GM10266 (cell line): Measurements from ENCODE around the gene PTPRG.
"Not testable (repeated sequence)": the region's sequence is repeated elsewhere in the genome, so short reads cannot be mapped to it uniquely, and the experiment has no call there.

Experiments used
- DNase-seq: peaks from one replicate; pipeline ENCODE4 v3.0.0; 2012; ENCODE audit errors: extremely low spot score
- TF ChIP-seq, protein P1 (sequence below): IDR thresholded peaks from 2 replicates; pipeline ENCODE4 v1.5.1; 2012; ENCODE audit warnings: mild to moderate bottlenecking, low read depth; ENCODE audit not compliant: control insufficient read depth, insufficient read depth; ENCODE audit errors: missing control alignments

The PTPRG gene

DNA sequence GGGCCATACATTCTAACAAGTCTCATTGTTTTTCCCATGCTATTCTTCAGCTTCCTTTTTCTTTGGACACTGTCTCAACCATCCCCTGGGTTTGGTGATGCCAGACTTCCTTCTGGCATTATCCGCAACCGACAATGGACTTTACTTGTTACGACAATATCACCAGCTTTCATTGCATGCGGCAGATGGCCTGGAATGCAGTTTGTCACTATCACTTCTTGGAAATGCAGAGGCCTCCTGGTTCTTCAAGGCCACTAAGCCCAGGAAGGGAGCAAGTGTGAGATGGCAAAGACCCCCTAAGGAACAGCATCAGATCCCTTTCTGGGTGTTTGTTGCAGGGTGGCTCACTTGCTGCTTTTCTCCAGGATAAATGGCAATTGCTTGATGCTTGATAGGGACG, 128.6 kb downstream of the PTPRG start:
- no peak for DNase-seq
- TF ChIP-seq, protein P1, sequence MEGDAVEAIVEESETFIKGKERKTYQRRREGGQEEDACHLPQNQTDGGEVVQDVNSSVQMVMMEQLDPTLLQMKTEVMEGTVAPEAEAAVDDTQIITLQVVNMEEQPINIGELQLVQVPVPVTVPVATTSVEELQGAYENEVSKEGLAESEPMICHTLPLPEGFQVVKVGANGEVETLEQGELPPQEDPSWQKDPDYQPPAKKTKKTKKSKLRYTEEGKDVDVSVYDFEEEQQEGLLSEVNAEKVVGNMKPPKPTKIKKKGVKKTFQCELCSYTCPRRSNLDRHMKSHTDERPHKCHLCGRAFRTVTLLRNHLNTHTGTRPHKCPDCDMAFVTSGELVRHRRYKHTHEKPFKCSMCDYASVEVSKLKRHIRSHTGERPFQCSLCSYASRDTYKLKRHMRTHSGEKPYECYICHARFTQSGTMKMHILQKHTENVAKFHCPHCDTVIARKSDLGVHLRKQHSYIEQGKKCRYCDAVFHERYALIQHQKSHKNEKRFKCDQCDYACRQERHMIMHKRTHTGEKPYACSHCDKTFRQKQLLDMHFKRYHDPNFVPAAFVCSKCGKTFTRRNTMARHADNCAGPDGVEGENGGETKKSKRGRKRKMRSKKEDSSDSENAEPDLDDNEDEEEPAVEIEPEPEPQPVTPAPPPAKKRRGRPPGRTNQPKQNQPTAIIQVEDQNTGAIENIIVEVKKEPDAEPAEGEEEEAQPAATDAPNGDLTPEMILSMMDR: no peak

DNA sequence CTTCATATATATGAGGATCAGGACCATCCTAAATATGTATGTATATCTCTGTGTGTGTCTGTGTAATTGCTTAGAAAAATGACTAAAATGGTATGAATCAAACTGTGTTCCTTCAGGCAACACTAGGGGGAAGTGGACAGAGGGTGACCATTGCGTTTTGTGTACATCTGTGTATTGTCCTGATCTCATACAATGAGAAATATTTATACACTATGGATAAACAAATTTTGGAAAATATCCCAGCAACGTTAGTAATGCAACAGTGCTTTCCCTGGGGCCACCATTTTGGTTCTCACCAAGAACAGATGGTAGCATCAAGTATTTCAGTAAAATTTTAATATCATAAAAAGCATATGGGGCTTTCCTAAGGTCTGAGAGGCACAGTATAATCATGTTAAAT, 130.1 kb downstream of the PTPRG start:
- no peak for DNase-seq
- TF ChIP-seq, protein P1: no peak

DNA sequence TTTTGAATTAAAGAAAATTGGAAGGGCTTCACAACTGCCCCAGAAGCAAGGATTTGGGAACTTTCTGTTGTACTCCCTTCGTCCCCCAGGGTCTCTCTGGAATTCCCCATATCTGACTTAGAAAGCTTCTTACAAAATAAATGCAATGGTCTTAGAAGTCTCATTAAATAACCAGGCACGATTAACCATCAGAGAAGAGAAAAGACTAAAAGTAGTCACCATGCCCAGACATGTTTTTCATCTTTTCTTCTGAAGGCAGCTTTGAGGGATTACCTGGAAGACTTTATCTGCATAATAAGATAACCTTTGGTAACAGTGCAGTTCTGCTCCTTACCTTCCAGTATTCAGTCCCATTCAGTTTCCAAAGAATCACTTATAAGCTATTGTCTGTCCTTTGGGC, 135.9 kb downstream of the PTPRG start:
- TF ChIP-seq, protein P1: no peak
- DNase-seq: no peak

DNA sequence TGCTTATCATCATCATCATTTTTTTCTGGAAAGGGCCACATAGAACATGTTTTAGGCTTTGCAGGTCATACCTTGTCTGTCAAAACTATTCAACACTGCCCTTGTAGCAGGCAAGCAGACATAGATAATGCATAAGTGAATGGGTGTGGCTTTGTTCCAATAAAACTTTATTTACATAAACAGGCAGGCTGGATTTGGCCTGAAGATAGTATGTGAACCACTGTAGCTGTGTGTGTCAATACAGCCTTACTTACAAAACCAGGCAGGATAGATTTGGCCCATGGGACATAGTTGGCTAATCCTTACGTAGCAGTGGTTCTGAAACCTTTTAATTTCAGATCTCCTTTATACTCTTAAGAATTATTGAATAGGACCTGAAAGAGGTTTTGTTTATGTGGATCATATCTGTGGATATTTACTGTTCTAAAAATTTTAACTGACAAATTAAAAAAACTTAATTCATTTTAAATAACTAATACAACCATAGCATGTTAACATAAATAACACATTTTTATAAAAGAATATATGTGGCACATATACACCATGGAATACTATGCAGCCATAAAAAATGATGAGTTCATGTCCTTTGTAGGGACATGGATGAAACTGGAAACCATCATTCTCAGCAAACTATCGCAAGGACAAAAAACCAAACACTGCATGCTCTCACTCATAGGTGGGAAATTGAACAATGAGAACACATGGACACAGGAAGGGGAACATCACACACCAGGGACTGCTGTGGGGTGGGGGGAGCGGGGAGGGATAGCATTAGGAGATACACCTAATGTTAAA, 137.1 kb downstream of the PTPRG start:
- not testable (repeated sequence) for DNase-seq

DNA sequence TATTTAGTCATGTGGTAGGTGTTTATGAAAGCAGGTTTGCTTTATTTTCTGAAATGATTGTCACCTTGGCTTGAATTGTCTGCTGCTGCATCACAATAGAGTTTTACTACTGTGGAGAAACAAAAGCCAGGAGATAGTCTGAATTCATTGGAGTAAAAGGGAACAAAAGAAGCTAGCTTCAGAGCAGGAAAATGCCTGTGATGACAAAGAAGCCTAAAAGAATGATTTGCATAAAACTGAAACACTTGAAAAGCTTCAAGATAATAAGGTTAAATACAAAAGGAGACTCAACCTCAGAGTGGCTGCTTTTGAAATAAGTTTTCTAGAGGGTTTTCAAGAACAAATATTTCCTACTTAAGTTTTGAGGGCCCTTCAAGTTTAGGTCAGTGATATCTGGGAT, 138.3 kb downstream of the PTPRG start:
- DNase-seq: no peak
- TF ChIP-seq, protein P1: no peak

DNA sequence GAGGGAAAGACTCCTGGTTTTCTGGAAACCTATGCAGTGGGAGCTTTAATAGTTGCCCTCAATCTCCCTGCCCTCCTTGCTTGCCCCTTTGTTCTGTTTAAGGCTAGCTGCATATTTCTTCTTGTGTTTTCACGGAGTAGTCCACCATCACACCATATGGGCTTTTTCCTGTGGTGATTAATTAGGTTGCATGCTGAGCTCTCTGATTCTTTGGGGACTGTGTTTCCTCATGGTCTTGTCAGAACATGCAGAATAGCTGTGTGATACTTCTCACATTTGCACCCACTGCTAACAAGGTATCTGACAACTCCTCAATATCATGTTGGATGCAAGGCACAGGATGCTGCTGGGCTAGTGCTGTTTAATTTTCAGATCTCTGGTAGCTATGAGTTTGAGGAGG, 139.6 kb downstream of the PTPRG start:
- TF ChIP-seq, protein P1: no peak
- DNase-seq: no peak

DNA sequence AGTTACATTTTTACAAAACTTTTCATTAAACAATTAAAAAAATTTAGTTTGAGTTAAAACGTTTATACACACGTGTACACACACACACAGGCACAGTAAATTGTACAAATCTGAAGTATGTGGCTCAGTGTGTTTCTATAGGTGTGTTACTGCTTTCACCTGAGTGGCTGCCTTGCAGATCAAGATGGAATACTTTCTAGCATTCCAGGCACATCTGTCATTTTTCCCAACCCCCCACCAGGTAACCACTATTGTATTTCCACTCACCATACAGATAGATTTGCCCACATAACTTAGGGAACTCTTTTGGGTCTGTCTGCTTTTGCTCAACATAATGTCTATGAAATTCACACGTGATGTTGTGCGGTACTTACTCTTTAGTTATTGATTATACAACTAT, 141.1 kb downstream of the PTPRG start:
- TF ChIP-seq, protein P1: no peak
- no peak for DNase-seq

DNA sequence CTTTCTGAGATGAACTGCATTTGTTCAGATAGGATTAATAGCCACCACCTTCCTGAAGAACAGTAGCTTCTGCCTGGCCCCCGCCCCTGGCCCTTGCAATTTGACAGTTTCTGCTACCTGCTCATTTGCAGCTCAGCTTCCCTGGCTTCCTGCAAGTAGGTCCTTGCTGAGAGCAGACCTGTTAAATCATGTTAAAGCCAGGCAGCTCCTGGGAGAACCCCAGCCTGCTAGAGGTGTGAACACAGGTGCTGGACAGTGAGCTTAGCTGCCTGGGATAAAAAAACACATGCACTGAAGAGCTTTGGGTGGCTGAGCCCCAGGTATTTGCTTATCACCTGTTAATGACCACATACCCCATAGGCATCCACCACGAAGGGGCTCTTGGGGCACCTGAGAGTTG, 143.4 kb downstream of the PTPRG start:
- no peak for DNase-seq
- TF ChIP-seq, protein P1: no peak
